Panc1 (cell line): Measurements from ENCODE around the gene TRIM45.

Experiments
- CTCF ChIP-seq: fragments of 450-650 bp; IDR thresholded peaks from 2 replicates; pipeline ENCODE4 v1.5.1; 2017; ENCODE audit warnings: mild to moderate bottlenecking
- POLR2AphosphoS5 ChIP-seq: IDR thresholded peaks from 2 replicates; pipeline ENCODE4 v1.6.1; 2012; ENCODE audit warnings: mild to moderate bottlenecking, low read depth, low read length, moderate library complexity

GRCh38 chr1:117114877-117115276 is 6.7 kb downstream of the TRIM45 start:
- TF ChIP-seq CTCF (no peak), POLR2AphosphoS5 (no peak)
